SK-N-SH treated with all-trans-retinoic acid at 6 μM for 48 hours (cell line): ENCODE measurements around the gene CBX8.
"Not testable (repeated sequence)": the region's sequence is repeated elsewhere in the genome, so short reads cannot be mapped to it uniquely, and the experiment has no call there.

Experiments
- GLIS3 ChIP-seq: fragments of 250-450 bp; sonication (Bioruptor Pico); IDR thresholded peaks from 2 replicates; pipeline ENCODE4 v1.5.0; 2020; ENCODE audit warnings: mild to moderate bottlenecking, moderate library complexity
- OSR1 ChIP-seq: fragments of 250-450 bp; sonication (Bioruptor Pico); IDR thresholded peaks from 2 replicates; pipeline ENCODE4 v1.8.0; 2022; ENCODE audit warnings: moderate library complexity, mild to moderate bottlenecking, inconsistent platforms
- SNAI2 ChIP-seq: fragments of 250-450 bp; sonication (Bioruptor Pico); IDR thresholded peaks from 2 replicates; pipeline ENCODE4 v1.5.0; 2020; ENCODE audit warnings: mild to moderate bottlenecking, moderate library complexity
- ZFP3 ChIP-seq: fragments of 250-450 bp; sonication (Bioruptor Pico); IDR thresholded peaks from 2 replicates; pipeline ENCODE4 v1.5.0; 2020; ENCODE audit warnings: mild to moderate bottlenecking, moderate library complexity
- ZFP30 ChIP-seq: fragments of 450-650 bp; formaldehyde crosslinking; IDR thresholded peaks from 2 replicates; pipeline ENCODE4 v1.5.0; 2022; ENCODE audit warnings: mild to moderate bottlenecking, moderate library complexity
- ZNF565 ChIP-seq: fragments of 450-650 bp; formaldehyde crosslinking; conservative IDR thresholded peaks from 2 replicates; pipeline ENCODE4 v1.5.0; 2020; ENCODE audit warnings: low read depth, mild to moderate bottlenecking, moderate library complexity
- TF ChIP-seq, protein P1 (sequence below): fragments of 250-450 bp; sonication (Bioruptor Pico); IDR thresholded peaks from 2 replicates; pipeline ENCODE4 v1.8.0; 2020; ENCODE audit warnings: mild to moderate bottlenecking, moderate library complexity, borderline replicate concordance

DNA sequence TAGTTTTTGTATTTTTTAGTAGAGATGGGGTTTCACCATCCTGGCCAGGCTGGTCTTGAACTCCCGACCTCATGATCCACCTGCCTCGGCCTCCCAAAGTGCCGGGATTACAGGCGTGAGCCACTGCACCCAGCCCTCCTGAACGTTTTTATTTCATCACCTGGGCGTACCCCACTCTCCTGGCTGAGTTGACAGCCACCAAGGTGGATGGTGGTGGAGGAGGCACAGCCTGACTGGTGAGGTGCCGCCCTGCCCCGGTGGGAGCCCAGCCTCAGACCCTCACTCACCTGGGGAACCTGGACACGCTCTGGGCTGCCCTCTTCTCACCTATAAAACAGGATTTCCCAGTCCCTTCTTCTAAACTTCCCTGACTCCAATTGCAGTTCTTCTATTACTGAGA lies 24.2 kb downstream of the CBX8 start:
- TF ChIP-seq, protein P1, sequence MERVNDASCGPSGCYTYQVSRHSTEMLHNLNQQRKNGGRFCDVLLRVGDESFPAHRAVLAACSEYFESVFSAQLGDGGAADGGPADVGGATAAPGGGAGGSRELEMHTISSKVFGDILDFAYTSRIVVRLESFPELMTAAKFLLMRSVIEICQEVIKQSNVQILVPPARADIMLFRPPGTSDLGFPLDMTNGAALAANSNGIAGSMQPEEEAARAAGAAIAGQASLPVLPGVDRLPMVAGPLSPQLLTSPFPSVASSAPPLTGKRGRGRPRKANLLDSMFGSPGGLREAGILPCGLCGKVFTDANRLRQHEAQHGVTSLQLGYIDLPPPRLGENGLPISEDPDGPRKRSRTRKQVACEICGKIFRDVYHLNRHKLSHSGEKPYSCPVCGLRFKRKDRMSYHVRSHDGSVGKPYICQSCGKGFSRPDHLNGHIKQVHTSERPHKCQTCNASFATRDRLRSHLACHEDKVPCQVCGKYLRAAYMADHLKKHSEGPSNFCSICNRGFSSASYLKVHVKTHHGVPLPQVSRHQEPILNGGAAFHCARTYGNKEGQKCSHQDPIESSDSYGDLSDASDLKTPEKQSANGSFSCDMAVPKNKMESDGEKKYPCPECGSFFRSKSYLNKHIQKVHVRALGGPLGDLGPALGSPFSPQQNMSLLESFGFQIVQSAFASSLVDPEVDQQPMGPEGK (CRISPR knock-in tag): not testable (repeated sequence)
- not testable (repeated sequence) for TF ChIP-seq ZFP3 (CRISPR knock-in tag); ZFP30 (CRISPR knock-in tag); SNAI2; ZNF565 (CRISPR knock-in tag); GLIS3 (CRISPR knock-in tag); OSR1
